Measurements from ENCODE around the gene SCTR. TPM values are rescaled to one million over a fixed set of nuclear protein-coding genes. Genes with fewer than 3 reads are reported as not detected.
"Not testable (repeated sequence)": the region's sequence is repeated elsewhere in the genome, so short reads cannot be mapped to it uniquely, and the experiment has no call there.

Gene SCTR
- total RNA-seq, 2 donors from 2014 or later = not detected

DNA sequence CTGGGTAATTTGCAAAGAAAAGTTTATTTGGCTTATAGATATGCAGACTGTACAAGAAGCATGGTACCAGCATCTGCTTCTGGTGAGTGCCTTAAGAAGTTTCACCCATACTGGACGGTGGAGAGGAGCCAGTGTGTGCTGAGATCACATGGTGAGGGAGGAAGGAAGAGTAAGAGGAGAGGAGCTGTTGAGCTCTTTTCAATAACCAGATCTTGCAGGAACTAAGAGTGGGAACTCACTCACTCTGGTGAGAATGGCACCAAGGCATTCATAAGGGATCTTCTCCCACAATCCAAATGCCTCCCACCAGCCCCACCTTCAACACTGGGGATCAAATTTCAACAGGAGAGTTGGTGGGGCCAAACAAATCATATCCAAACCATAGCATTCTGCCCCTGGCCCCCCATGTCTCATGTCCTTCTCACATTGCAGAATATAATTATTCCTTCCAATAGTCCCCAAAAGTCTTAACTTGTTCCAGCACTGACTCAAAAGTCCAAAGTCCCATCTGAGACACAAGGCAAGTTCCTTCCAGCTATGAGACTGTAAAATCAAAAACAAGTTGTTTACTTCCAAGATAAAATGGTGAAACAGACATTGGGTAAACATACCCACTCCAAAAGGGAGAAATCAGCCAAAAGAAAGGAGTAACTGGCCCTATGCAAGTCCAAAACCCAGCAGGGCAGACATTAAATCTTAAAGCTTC lies 104.3 kb downstream of the SCTR start:
- Mint-ChIP-seq H3K4me1 (peaks cover 2% of the 10 kb centered on the region), H3K27me3 (peaks cover 57% of the 10 kb centered on the region), H3K27ac (no peak overlapping the region), H3K4me3 (no peak overlapping the region), H3K36me3 (ENCODE audit: low read depth) (no peaks in the 10 kb centered on the region)
- DNase-seq (no peak), ATAC-seq (no peak)
- H3K9me3 ChIP-seq (ENCODE audit: control insufficient read depth, low read length, poor library complexity, severe bottlenecking) = no peaks in the 10 kb centered on the region

DNA sequence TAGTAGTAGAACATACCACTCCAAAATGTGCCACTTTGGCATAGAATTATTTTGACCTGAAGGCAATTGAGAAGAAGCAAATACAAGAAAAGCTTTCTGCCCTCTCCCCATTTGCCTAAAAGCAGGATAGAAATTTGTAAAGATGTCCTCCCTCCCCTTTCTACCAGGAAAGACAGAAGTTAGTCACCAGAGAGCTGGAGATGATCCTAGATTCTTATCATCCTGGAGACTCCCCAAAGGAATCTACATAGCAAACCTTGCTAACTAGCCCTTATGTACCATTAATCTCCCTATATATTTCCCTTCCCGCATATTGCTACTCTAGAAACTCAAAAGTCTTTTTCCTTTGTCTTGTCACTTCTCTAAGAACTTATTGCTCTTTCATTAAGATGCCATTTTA lies 105.2 kb downstream of the SCTR start:
- ATAC-seq (no peak), DNase-seq (no peak)
- no peaks in the 10 kb centered on the region for H3K9me3 ChIP-seq (ENCODE audit: control insufficient read depth, low read length, poor library complexity, severe bottlenecking)
- no peak overlapping the region for H3K4me3 Mint-ChIP-seq
- H3K27me3 Mint-ChIP-seq = peaks cover 54% of the 10 kb centered on the region
- no peaks in the 10 kb centered on the region for H3K36me3 Mint-ChIP-seq (ENCODE audit: low read depth)
- peaks cover 2% of the 10 kb centered on the region for H3K4me1 Mint-ChIP-seq
- H3K27ac Mint-ChIP-seq = no peak overlapping the region

DNA sequence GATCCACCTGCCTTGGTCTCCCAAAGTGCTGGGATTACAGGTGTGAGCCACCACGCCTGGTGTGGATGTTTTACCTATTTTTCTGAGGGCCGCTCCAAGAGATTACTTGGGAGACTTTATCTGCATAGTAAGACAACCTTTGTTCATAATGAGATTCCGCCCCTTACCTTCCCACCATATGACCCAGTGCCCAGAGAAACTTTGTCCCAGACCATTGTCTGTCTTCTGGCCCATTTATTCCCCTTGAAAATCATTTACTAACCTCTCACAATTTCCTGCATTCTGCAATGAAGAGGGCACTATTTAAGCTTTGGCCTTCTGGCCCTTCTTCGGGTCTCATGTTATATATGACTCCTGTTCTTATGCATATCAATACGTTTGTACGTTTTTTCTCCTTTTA lies 106.4 kb downstream of the SCTR start:
- DNase-seq (no peak), ATAC-seq (no peak)
- H3K27me3 Mint-ChIP-seq = peaks cover 54% of the 10 kb centered on the region
- no peaks in the 10 kb centered on the region for H3K4me1 Mint-ChIP-seq
- no peaks in the 10 kb centered on the region for H3K36me3 Mint-ChIP-seq (ENCODE audit: low read depth)
- H3K9me3 ChIP-seq (ENCODE audit: control insufficient read depth, low read length, poor library complexity, severe bottlenecking) = no peaks in the 10 kb centered on the region
- H3K4me3 Mint-ChIP-seq = no peak overlapping the region
- no peak overlapping the region for H3K27ac Mint-ChIP-seq

DNA sequence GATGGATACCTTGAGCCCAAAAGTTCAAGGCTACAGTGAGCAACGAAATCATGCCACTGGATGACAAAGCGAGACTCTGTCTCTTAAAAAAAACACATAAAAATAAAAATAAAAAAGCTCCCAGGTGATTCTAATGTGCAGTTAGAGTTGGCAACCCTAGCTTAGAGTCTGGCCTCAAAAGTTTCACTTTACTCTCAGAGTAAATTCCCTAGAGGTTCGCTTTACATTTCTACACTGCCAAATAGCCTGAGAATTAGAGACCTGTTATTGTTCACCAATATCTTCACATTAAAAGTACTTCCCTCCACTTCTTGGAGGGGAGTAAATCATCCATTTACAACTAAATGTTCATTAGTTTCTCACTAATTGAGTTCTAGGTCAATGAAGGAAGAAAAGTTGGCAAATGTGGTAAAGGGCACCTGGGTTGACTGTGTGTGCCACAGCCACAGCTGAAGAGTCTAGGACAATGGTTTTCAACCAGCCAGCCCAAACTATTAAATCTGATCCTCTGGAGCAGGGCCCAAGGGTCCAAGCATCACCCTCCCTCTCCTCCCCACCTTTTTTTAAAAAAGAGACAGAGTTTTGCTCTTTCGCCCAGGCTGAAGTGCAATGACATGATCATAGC lies 107.9 kb downstream of the SCTR start:
- no peaks in the 10 kb centered on the region for H3K36me3 Mint-ChIP-seq (ENCODE audit: low read depth)
- no peak overlapping the region for H3K4me3 Mint-ChIP-seq
- H3K4me1 Mint-ChIP-seq = no peaks in the 10 kb centered on the region
- H3K27me3 Mint-ChIP-seq = peaks cover 52% of the 10 kb centered on the region
- no peak overlapping the region for H3K27ac Mint-ChIP-seq
- H3K9me3 ChIP-seq (ENCODE audit: control insufficient read depth, low read length, poor library complexity, severe bottlenecking) = no peaks in the 10 kb centered on the region
- ATAC-seq = no peak
- DNase-seq = no peak

DNA sequence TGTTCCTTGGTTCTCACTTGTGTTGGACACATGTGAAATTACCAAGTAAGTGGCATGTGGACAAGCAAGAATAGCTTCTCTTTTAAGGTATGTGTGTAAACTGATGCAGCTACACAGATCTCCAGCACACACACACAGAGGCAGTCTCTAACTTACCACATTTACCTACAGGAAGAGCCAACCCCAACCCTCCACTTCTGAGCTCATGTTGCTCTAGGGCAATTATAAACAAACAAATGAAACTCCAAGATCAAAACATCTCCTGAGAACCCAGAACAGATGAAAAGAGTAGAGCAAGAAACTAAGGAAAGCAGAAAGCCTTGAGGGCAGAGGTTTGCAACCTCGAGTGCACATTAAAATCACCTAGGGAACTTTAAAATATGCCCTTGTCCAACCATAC lies 108.7 kb downstream of the SCTR start:
- no peak for DNase-seq
- H3K27me3 Mint-ChIP-seq = peaks cover 56% of the 10 kb centered on the region
- no peaks in the 10 kb centered on the region for H3K9me3 ChIP-seq (ENCODE audit: control insufficient read depth, low read length, poor library complexity, severe bottlenecking)
- no peaks in the 10 kb centered on the region for H3K4me1 Mint-ChIP-seq
- H3K4me3 Mint-ChIP-seq = no peak overlapping the region
- no peaks in the 10 kb centered on the region for H3K36me3 Mint-ChIP-seq (ENCODE audit: low read depth)
- no peak overlapping the region for H3K27ac Mint-ChIP-seq
- no peak for ATAC-seq

DNA sequence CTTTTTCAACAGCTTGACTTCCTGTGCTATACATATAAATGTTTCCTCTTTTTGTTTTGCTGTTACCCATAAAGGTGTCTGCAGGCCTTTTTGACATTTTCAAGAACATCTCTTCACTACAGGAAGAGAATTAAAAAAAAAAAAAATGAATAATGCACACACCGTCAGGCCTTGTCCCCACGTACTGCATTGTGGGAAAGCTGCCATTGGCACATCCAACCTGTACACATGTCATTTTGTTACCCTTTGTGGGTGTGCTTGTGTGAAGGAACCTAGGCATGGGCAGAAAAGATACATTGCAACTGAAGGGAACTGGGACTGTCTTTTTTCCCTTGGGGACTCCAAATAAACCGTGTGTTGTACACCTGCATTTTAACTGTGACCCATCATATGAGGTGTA lies 109.4 kb downstream of the SCTR start:
- Mint-ChIP-seq H3K4me3 (no peak overlapping the region), H3K27ac (no peak overlapping the region), H3K36me3 (ENCODE audit: low read depth) (no peaks in the 10 kb centered on the region), H3K27me3 (peaks cover 53% of the 10 kb centered on the region), H3K4me1 (no peaks in the 10 kb centered on the region)
- DNase-seq (no peak), ATAC-seq (no peak)
- H3K9me3 ChIP-seq (ENCODE audit: control insufficient read depth, low read length, poor library complexity, severe bottlenecking) = no peaks in the 10 kb centered on the region

DNA sequence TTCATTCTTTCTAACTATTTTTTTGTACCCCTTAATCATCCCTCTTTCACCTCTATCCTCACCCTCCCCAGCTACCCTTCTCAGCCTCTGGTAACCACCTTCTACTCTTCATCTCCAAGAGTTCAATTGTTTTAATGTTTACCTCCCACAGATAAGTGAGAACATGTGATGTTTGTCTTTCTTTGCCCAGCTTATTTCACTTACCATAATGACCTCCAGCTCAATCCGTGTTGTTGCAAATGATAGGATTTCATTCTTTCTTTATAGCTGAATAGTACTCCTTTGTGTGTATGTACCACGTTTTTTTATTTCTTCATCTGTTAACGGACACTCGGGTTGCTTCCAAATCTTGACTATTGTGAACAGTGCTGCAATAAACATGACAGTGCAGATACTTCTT lies 114.8 kb downstream of the SCTR start:
- ATAC-seq (no peak), DNase-seq (no peak)
- Mint-ChIP-seq H3K36me3 (ENCODE audit: low read depth) (no peaks in the 10 kb centered on the region), H3K27ac (no peak overlapping the region), H3K4me3 (no peak overlapping the region), H3K27me3 (peaks cover 32% of the 10 kb centered on the region), H3K4me1 (no peaks in the 10 kb centered on the region)
- no peaks in the 10 kb centered on the region for H3K9me3 ChIP-seq (ENCODE audit: control insufficient read depth, low read length, poor library complexity, severe bottlenecking)

DNA sequence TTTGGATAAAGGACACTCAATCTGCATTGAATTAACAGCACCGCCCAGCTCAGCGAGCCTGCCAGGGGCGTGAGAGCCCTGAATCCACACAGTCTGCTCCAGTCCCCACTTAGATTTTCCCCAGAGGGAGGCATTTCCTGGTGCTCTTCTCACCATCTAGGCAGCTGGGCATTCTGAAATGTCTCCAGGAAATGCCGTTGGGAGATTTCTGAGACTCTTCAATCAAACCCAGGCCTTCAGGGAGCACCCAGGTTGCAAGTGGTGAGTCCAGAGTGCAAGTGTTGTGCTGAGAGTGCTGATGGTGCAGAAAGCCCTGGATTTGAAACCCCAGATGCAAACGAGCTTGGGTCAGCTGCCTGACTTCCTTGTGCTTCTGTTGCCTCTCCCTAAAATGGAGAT lies 116.1 kb downstream of the SCTR start:
- DNase-seq (no peak), ATAC-seq (no peak)
- no peak overlapping the region for H3K27ac Mint-ChIP-seq
- no peaks in the 10 kb centered on the region for H3K36me3 Mint-ChIP-seq (ENCODE audit: low read depth)
- no peaks in the 10 kb centered on the region for H3K4me1 Mint-ChIP-seq
- H3K27me3 Mint-ChIP-seq = peaks cover 31% of the 10 kb centered on the region
- H3K9me3 ChIP-seq (ENCODE audit: control insufficient read depth, low read length, poor library complexity, severe bottlenecking) = no peaks in the 10 kb centered on the region
- H3K4me3 Mint-ChIP-seq = no peak overlapping the region

DNA sequence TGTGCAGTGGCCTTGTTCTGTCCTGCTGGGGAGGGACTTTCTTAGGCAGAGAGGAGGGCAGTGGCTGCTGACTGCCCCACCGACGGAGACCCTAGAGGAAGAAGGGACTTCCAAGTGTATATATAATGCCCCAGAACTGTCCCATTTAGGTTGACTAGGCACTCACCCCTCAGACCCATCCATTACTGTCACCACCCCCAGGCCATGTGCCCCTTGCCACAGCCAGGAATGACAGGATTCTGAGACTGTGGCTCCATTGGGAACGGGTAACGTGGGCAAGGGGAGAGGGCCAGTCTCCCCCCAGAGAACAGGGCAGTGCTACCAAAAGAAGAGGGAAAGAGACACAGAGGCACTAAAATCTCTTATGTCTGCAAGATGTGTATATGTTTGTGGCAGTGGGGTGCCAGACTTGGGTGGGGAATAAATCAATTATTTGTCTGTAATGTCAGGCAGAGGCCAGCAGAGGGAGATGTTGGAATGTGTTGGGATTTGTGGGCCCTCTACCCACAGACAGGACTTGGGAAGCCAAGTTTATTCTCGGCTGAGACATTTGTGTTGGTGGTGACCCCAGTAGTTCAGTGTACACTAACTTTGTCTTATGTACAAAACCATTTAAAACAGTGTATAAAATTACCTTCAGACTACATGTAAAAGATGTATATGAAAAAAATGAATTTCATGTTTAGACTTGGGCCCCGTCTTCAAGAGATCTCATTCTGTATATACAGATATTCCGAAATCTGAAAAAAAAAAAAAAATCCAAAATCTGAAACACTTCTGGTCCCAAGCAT lies 116.7 kb downstream of the SCTR start:
- H3K4me1 Mint-ChIP-seq = no peaks in the 10 kb centered on the region
- no peaks in the 10 kb centered on the region for H3K36me3 Mint-ChIP-seq (ENCODE audit: low read depth)
- H3K9me3 ChIP-seq (ENCODE audit: control insufficient read depth, low read length, poor library complexity, severe bottlenecking) = no peaks in the 10 kb centered on the region
- no peak for DNase-seq
- H3K27ac Mint-ChIP-seq = no peak overlapping the region
- H3K27me3 Mint-ChIP-seq = peaks cover 30% of the 10 kb centered on the region
- no peak for ATAC-seq
- no peak overlapping the region for H3K4me3 Mint-ChIP-seq

DNA sequence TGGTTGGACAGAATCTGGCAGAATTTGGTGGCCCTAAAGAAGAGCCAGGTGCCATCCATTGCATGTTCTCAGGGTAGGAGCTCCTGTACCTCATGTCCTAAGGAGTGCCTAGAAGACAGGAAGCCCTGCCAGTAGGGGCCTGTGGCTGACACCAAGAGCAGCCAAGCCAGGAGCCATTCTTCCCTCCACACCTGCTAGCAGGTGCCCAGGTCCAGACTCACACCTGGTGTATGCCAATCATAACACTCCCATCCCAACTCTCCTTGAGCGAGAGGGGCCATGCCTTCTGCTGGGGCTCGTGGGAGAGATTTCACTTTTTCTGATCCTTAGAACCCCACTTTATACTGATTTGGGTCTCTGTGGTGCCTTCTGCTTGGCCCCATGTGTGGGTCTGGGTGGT lies 119.1 kb downstream of the SCTR start:
- Mint-ChIP-seq H3K4me1 (no peaks in the 10 kb centered on the region), H3K27ac (no peak overlapping the region), H3K27me3 (peaks cover 31% of the 10 kb centered on the region), H3K36me3 (ENCODE audit: low read depth) (no peaks in the 10 kb centered on the region), H3K4me3 (no peak overlapping the region)
- ATAC-seq (no peak), DNase-seq (no peak)
- no peaks in the 10 kb centered on the region for H3K9me3 ChIP-seq (ENCODE audit: control insufficient read depth, low read length, poor library complexity, severe bottlenecking)

DNA sequence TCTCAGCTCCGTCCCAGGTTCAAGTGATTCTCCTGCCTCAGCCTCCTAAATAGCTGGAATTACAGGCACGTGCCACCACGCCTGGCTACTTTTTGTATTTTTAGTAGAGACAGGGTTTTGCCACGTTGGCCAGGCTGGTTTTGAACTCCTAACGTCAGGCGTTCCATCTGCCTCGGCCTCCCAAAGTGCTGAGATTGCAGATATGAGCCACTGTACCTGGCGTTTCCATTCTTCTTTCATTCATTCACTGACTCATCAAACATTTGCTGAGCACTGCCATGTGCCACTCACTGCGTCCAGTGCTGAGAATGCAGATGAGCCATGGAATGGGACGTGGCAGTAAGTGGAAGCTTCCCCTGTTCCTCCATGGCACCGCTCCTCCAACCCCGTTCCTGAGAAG lies 120.7 kb downstream of the SCTR start:
- not testable (repeated sequence) for H3K4me1 Mint-ChIP-seq; H3K36me3 Mint-ChIP-seq (ENCODE audit: low read depth); H3K27ac Mint-ChIP-seq; ATAC-seq; H3K9me3 ChIP-seq (ENCODE audit: control insufficient read depth, low read length, poor library complexity, severe bottlenecking); DNase-seq; H3K4me3 Mint-ChIP-seq
- peaks cover 36% of the 10 kb centered on the region for H3K27me3 Mint-ChIP-seq

DNA sequence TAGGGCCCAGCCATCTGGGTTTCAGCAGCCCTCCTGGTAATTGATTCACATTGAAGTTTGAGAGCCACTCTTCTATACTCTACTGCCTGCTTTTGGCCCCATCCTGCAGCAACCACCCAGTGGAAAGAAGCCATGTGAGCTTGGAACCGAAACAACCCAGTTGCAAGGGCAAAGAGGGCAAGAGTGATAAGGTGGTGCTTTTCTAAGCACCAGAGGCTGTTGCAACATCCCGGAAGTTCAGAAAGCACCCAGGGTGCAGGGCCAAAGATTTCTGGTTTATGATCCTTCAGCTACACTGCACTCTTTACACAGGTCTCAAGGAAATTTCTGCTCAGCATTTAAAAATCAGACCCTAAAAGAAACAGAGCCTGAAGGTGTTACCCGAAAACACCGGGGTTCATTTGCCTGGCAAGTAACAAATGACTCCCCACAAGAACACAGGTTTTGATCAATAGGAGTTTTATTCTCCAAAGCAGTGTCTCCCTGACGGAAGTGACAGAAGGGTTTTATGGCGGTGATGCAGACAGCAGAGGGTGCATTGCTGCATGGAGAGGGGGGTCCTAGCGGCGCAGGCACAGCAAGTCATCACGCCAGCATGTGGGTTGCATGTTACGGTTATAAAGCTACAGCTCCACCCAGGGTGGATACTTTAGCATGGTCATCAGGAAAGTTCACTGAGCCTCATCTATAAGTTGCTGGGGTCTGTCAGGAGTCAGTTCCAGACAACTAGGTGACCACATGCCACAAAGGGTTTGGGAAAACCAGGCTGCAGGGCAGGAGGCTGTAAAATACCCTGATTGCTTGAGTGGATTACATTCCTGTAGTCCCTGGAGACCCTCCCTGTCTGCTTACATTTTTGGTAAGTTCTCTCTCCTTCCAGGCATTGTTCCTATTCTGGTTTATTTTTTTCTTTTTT lies 121.4 kb downstream of the SCTR start:
- Mint-ChIP-seq H3K4me3 (no peak overlapping the region), H3K27me3 (peaks cover 42% of the 10 kb centered on the region), H3K36me3 (ENCODE audit: low read depth) (no peaks in the 10 kb centered on the region), H3K27ac (no peak overlapping the region), H3K4me1 (peaks cover 3% of the 10 kb centered on the region)
- DNase-seq = no peak
- H3K9me3 ChIP-seq (ENCODE audit: control insufficient read depth, low read length, poor library complexity, severe bottlenecking) = no peaks in the 10 kb centered on the region
- no peak for ATAC-seq

DNA sequence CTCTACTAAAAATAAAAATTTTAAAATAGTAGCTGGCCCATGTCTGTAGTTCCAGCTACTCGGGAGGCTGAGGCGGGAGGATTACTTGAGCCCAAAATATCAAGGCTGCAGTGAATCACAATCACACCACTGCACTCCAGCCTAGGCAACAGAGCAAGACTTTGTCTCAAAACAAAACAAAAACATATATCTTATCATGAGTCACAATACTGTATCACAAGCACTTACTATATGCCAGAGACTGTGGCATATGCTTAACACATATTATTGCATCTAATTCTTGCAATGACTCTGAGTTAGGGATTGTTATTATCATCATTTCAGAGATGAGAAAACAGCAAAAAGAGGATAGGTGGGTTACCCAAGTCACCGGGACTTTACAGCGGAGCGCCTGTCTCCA lies 122.2 kb downstream of the SCTR start:
- Mint-ChIP-seq H3K27ac (no peak overlapping the region), H3K4me1 (peaks cover 3% of the 10 kb centered on the region), H3K36me3 (ENCODE audit: low read depth) (no peaks in the 10 kb centered on the region), H3K4me3 (no peak overlapping the region), H3K27me3 (peaks cover 37% of the 10 kb centered on the region)
- no peaks in the 10 kb centered on the region for H3K9me3 ChIP-seq (ENCODE audit: control insufficient read depth, low read length, poor library complexity, severe bottlenecking)
- DNase-seq (no peak), ATAC-seq (no peak)
